HL-60 (cell line): ENCODE data around the gene WHAMM.

Experiments
- DNase-seq, 2 experiments: peaks; one replicate each; pipeline ENCODE4 v3.0.0-alpha.2; 2010 to 2020; ENCODE audit warnings: low read depth in 1 of 2, low spot score in 1 of 2
- H3K27ac ChIP-seq: fragments of 250-450 bp; sonication (Bioruptor Pico); replicated peaks from 2 replicates; pipeline ENCODE4 v1.5.1; 2020; ENCODE audit warnings: mild to moderate bottlenecking, moderate library complexity
- H3K27me3 ChIP-seq: fragments of 250-450 bp; sonication (Bioruptor Pico); 2 replicates; pipeline ENCODE4 v1.5.1; 2021; ENCODE audit warnings: mild to moderate bottlenecking, moderate library complexity; ENCODE audit not compliant: insufficient read depth, poor library complexity, severe bottlenecking
- H3K4me3 ChIP-seq: replicated peaks from 2 replicates; pipeline ENCODE4 v1.5.1; 2011; ENCODE audit warnings: mild to moderate bottlenecking, control low read depth, low read length; ENCODE audit not compliant: insufficient read depth
- CTCF ChIP-seq: IDR thresholded peaks from one replicate; pipeline ENCODE4 v1.5.1; 2011; ENCODE audit warnings: low read length, control low read depth, inconsistent platforms; ENCODE audit not compliant: insufficient read depth
- GABPA ChIP-seq: IDR thresholded peaks from 2 replicates; pipeline ENCODE4 v1.6.1; 2012; ENCODE audit warnings: low read depth
- POLR2AphosphoS5 ChIP-seq: IDR thresholded peaks from 2 replicates; pipeline ENCODE4 v1.6.1; 2012; ENCODE audit warnings: low read depth
- REST ChIP-seq: IDR thresholded peaks from 2 replicates; pipeline ENCODE4 v1.6.1; 2012; ENCODE audit warnings: low read depth; ENCODE audit not compliant: insufficient replicate concordance
- SPI1 ChIP-seq: IDR thresholded peaks from 2 replicates; pipeline ENCODE4 v1.6.1; 2012; ENCODE audit warnings: low read depth, mild to moderate bottlenecking, borderline replicate concordance

WHAMM gene

GRCh38 chr15:82870727-82871320 is 61.4 kb downstream of the WHAMM start:
- no peak for DNase-seq
- H3K27me3 ChIP-seq = no peaks in the 10 kb centered on the region
- no peak overlapping the region for H3K4me3 ChIP-seq
- no peak overlapping the region for H3K27ac ChIP-seq
- TF ChIP-seq POLR2AphosphoS5 (no peak), CTCF (no peak), REST (no peak), SPI1 (no peak), GABPA (no peak)

GRCh38 chr15:82871358-82871757 is 61.9 kb downstream of the WHAMM start:
- Histone ChIP-seq H3K27me3 (no peaks in the 10 kb centered on the region), H3K4me3 (no peak overlapping the region), H3K27ac (no peak overlapping the region)
- no peak for DNase-seq
- TF ChIP-seq POLR2AphosphoS5 (no peak), CTCF (no peak), SPI1 (no peak), GABPA (no peak), REST (no peak)

- DNase-seq = peak in 1 of 2 experiments; percentile 24
- H3K27me3 ChIP-seq = no peaks in the 10 kb centered on the region
- H3K27ac ChIP-seq = 0 out of 2 replicates have a peak overlapping the region, but pooled peaks have one; percentile 11
- peak; percentile 80 for TF ChIP-seq SPI1
- no peak for TF ChIP-seq CTCF
- H3K4me3 ChIP-seq = no peak overlapping the region
Observed at GRCh38 chr15:82871832-82872484, 62.5 kb downstream of the WHAMM start.
